ENCODE results near the gene ATRNL1.
"Not testable (repeated sequence)": the region's sequence is repeated elsewhere in the genome, so short reads cannot be mapped to it uniquely, and the experiment has no call there.

Gene ATRNL1

GRCh38 chr10:115207276-115207675, 114.1 kb downstream of the ATRNL1 start:
- not testable (repeated sequence) for DNase-seq (ENCODE audit: low read depth, low spot score); H3K27ac ChIP-seq

- no peak for DNase-seq (ENCODE audit: low read depth, low spot score)
Measured at GRCh38 chr10:115209133-115209532, 116.0 kb downstream of the ATRNL1 start.

DNA sequence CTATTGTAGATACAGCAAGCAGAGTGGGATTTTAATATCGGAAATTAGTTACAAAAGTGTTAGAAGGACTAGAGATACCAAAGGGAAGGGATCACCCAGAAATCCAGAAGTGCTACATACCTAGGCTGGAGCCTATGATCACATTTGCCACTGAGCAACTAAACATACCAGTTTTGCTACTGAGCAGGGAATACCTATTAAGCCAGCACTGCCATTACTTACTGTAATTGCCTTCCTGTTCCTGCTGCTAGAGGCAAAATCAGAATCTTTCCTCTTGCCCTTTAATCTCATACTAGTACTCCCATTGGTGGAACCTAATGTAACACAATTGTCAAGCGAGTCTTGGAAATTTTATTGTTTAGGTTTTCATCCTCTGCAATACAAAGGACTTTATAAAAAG, 121.7 kb downstream of the ATRNL1 start:
- H3K27ac ChIP-seq, result no peak overlapping the region
- no peak for DNase-seq (ENCODE audit: low read depth, low spot score)

More at GRCh38 chr10:115209133-115209532, 116.0 kb downstream of the ATRNL1 start:
- no peak overlapping the region for H3K27ac ChIP-seq

DNA sequence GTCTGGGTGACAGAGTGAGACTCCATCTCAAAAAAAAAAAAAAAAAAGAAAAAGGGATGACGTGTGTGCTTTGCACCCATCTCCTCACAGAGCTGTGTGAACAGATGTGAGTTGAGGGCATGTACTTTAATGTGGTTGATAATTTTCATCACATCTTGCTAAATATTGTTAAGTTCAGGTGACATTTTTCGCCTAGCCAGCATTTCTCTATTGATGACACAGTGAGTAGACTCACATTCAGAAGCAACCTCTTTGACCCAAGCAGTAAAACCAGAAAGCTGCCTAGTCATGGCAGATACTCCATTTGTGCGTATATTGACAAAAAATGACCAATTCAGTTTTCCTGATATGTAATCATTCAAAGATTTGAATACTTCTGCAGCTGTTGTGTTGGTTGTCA, 126.0 kb downstream of the ATRNL1 start:
- no peak for DNase-seq (ENCODE audit: low read depth, low spot score)
- no peak overlapping the region for H3K27ac ChIP-seq

DNA sequence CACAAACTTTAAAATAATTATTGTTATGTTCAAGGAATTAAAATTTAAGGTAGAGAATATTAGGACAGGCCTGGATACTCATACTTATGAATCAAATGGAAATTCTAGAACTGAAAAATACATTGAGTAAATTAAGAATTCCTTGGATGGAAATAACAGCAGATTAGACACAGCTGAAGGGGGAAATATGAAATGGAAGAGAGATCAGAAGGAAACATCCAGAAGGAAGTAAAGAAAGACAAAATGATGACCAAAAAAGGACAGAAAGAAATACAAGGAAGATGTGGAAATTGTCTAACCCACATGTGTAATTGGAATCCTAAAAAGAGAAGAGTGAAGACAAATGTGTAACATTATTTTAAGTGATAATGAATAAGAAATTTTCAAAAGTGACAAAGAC, 128.9 kb downstream of the ATRNL1 start:
- no peak for DNase-seq (ENCODE audit: low read depth, low spot score)
- H3K27ac ChIP-seq, result no peak overlapping the region

DNA sequence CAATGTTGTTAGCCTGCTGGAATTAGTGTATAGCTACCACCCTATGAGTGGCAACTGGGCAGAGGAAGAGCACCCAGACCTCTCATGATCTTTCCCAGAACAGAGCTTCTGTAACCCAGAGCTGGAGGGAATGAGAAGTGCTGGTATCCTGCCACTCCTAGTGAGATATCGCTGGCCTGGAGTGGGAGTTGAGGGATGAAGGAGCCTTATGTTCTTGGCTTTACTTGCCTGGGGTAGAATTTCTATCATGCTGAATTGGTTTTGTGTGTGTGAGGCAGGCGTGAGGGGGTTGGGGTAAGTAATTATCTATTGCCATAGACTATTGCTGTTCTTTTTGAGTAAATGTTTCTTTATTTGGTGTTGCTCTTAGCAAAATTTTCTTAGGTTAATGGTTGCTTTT, 146.6 kb downstream of the ATRNL1 start:
- no peak for DNase-seq (ENCODE audit: low read depth, low spot score)
- H3K27ac ChIP-seq, result no peak overlapping the region

- DNase-seq (ENCODE audit: low read depth, low spot score), result no peak
- H3K27ac ChIP-seq, result no peak overlapping the region
Measured at GRCh38 chr10:115250784-115251183, 157.6 kb downstream of the ATRNL1 start.

- not testable (repeated sequence) for DNase-seq (ENCODE audit: low read depth, low spot score); H3K27ac ChIP-seq
Measured at GRCh38 chr10:115253765-115254164, 160.6 kb downstream of the ATRNL1 start.

DNA sequence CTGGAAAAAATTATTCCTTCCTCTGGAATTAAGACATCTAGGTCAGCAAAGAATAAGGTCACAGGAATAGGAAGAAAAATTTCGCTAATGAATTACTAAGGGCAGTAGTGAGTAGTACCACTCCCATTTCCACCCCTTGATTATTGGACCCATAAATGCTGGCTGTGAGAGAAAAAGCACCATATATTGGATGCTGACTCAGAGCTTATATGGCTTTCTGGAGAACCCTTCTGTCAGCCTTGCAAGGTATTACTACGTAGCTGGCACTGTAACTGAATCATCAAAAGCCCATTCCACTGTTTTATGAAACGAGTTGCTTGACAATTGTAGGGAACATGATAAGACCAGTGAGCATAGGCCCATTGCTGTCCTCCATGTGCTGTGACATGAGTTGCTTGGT, 179.3 kb downstream of the ATRNL1 start:
- no peak for DNase-seq (ENCODE audit: low read depth, low spot score)
- no peak overlapping the region for H3K27ac ChIP-seq

DNA sequence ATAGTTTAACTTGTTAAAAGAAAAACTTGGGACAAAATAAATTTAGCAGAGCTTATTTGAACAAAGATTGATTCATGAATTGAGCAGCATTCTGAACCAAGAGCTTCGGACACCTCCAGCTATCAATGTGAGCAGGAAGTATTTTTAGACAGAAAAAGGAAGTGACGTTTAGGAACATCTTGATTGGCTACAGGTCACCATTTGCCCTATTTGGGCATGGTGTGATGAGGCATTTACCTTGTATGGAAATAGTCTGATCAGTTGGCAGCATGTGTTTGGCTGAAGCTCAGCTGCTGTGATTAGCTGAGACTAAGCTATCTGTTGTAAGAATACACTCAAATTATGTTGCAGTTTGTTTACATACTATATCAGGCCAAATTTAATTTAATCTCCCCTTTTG, 185.1 kb downstream of the ATRNL1 start:
- no peak for DNase-seq (ENCODE audit: low read depth, low spot score)
- H3K27ac ChIP-seq, result no peak overlapping the region

DNA sequence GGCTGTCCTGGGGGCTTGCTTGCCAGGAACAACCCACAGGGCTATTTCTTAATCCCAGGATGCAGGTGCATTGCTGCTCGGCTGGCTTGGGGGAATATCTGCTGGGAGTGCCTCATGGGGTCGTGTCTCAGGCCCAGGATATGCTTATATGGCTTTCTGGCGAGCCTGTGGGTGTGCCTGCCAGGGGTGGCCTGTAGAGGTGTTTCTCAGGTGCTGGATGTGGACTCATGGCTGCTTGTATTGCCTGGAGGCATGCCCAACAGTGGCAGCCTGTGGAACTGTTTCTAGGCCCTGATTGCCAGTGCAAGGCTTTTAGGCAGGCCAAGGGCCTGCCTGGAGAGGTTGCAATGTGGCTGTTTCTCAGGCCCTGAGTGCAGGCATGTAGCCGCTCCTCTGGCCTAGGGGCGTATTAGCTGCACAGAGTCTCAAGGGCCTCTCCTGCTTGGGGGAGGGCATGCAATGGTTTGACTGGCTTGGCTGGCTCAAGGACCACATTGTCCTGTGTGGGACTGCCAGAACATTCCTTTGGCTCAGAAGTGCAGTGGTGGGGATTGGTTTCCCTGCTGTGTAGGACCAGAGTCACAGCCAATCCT, 202.1 kb downstream of the ATRNL1 start:
- DNase-seq (ENCODE audit: low read depth, low spot score), result no peak
- H3K27ac ChIP-seq, result no peak overlapping the region

DNA sequence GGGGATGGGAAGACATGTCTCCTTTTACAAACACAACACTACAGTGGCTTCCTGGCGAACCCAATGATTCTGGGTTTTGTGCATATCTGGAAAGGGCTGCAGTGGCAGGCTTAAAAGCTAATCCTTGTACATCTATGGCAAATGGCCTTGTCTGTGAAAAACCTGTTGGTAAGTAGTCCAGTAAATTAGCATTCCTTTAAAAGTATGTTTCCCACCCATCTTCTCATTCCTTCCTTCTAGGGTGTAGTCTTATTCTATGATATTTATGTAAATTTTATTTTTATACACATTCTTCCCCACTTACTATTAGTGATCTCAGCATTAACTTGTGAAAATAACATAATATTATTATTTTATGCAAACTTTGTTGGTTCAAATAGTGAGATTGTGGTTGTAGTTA, 206.9 kb downstream of the ATRNL1 start:
- DNase-seq (ENCODE audit: low read depth, low spot score), result no peak
- no peak overlapping the region for H3K27ac ChIP-seq

GRCh38 chr10:115319669-115320068, 226.5 kb downstream of the ATRNL1 start:
- H3K27ac ChIP-seq; DNase-seq (ENCODE audit: low read depth, low spot score): not testable (repeated sequence)

- peak; percentile 0 for DNase-seq (ENCODE audit: low read depth, low spot score)
- H3K27ac ChIP-seq, result no peak overlapping the region
Measured at GRCh38 chr10:115321360-115321759, 228.2 kb downstream of the ATRNL1 start.

GRCh38 chr10:115328331-115328730, 235.2 kb downstream of the ATRNL1 start:
- no peak for DNase-seq (ENCODE audit: low read depth, low spot score)
- H3K27ac ChIP-seq, result no peak overlapping the region

DNA sequence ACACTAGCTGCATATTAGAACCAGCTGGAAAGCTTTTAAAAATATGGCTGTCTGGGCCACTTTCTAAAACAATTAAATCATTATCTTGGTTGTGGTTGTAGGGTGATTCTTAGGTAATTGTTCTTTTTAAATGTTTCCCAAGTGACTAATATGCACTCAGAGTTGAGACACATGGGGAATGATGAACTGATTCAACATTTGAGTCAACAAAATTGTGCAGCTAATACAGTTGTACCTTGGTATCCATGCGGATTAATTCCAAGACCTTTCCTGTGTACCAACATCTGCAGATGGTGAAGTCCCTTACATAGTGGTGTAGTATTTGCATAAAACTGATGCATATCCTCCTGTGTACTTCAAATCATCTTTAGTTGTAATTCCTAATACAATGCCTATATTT, 242.2 kb downstream of the ATRNL1 start:
- DNase-seq (ENCODE audit: low read depth, low spot score), result peak; percentile 1
- no peak overlapping the region for H3K27ac ChIP-seq

GRCh38 chr10:115355162-115355760, 262.1 kb downstream of the ATRNL1 start:
- no peak overlapping the region for H3K27ac ChIP-seq
- DNase-seq (ENCODE audit: low read depth, low spot score), result peak; percentile 33

- H3K27ac ChIP-seq; DNase-seq (ENCODE audit: low read depth, low spot score): not testable (repeated sequence)
Measured at GRCh38 chr10:115367920-115368319, 274.8 kb downstream of the ATRNL1 start.

DNA sequence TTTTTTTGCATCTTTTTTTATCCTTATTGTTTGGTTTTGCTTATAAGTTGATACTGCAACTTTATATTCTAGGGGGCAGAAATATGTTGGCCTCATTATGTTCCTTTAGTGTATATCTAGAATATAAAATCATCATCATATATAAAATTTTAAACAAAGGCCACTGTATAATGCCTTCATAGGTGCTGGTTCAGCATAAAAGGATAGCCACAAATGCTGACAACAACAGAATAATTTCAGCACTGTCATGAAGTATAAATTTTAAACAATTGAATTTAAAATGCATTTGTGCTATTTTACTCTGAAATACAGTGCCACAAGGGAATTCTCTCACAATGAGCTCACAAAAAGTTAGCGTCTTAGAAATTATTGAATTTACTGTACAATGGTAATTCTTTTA, 285.9 kb downstream of the ATRNL1 start:
- no peak overlapping the region for H3K27ac ChIP-seq
- DNase-seq (ENCODE audit: low read depth, low spot score), result no peak

DNA sequence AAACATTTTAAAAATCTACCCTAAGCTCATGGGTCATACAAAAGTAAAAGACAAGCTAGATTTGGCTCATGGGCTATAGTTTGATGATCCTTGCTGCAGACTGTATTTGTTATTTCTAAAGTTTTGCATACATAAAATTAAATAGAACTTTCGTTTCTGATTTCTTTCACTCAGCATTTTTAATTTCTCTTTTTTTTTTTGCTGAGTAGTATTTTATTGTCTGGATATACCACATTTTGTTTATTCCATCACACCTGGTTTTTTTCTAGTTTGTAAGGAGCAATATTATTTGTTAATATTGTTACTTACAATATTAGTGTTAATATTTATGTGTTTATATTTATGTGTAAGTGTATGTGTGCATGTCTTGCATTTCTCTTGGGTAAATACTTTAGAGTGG, 291.5 kb downstream of the ATRNL1 start:
- DNase-seq (ENCODE audit: low read depth, low spot score), result no peak
- no peak overlapping the region for H3K27ac ChIP-seq

GRCh38 chr10:115390607-115391006, 297.4 kb downstream of the ATRNL1 start:
- DNase-seq (ENCODE audit: low read depth, low spot score), result no peak
- H3K27ac ChIP-seq, result no peak overlapping the region

DNA sequence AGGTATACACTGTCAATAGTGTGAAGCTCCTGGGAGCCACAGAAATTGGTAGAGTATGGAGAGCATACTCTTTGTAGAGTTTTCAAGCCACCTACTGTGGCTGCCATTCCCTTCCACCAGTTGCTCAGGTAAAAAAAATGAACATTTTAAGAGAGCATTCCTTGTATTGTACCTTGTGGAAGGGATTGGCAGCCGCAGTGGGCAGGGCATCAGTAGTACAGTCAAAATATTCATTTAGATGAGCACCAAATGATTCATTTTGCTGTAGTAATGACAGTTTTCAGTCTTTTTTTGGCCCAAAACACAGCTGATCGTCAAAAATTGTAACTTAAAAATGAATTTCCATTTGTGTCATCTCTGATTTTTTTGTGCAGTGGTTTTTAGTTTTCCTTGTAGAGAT, 304.9 kb downstream of the ATRNL1 start:
- DNase-seq (ENCODE audit: low read depth, low spot score), result no peak

More for the DNA sequence above, 304.9 kb downstream of the ATRNL1 start:
- no peak overlapping the region for H3K27ac ChIP-seq
